Neural progenitor cell (in vitro differentiated cells): ENCODE measurements around the gene SCN1A.

Experiments
- EZH2 ChIP-seq: fragments of 200-600 bp; sonication (generic); IDR thresholded peaks from 2 replicates; pipeline ENCODE4 v1.6.1; 2017; ENCODE audit warnings: antibody characterized with exemption, mild to moderate bottlenecking, moderate library complexity
- TF ChIP-seq, protein P1 (sequence below): fragments of 200-600 bp; sonication (generic); IDR thresholded peaks from 2 replicates; pipeline ENCODE4 v1.5.1; 2017; ENCODE audit warnings: antibody characterized with exemption, mild to moderate bottlenecking

DNA sequence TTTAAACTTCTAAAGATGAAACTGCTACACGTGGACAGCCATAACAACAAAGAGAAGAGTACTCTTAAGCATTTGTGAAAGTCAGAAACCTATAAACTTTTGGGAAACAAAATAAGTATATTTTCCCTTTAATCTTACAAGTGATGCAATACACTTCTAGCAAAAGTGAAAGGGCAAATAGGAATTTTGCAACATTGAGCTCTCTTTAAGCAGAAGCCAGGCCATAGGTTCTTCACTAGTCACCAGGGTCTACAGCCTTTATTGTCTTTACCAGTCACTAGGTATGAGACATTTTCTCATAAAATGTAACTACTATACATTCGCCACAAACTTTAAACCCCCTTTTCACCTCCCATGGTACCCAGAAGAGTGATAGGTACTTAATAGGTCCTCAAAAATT is 37.5 kb downstream of the SCN1A start:
- no peak for TF ChIP-seq EZH2
- TF ChIP-seq, protein P1, sequence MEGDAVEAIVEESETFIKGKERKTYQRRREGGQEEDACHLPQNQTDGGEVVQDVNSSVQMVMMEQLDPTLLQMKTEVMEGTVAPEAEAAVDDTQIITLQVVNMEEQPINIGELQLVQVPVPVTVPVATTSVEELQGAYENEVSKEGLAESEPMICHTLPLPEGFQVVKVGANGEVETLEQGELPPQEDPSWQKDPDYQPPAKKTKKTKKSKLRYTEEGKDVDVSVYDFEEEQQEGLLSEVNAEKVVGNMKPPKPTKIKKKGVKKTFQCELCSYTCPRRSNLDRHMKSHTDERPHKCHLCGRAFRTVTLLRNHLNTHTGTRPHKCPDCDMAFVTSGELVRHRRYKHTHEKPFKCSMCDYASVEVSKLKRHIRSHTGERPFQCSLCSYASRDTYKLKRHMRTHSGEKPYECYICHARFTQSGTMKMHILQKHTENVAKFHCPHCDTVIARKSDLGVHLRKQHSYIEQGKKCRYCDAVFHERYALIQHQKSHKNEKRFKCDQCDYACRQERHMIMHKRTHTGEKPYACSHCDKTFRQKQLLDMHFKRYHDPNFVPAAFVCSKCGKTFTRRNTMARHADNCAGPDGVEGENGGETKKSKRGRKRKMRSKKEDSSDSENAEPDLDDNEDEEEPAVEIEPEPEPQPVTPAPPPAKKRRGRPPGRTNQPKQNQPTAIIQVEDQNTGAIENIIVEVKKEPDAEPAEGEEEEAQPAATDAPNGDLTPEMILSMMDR: no peak
